Measurements from ENCODE around the gene OR51A7.
A peak's percentile ranks its signal among the peaks of the same experiment; 100 is the strongest.
"Not testable (repeated sequence)": the region's sequence is repeated elsewhere in the genome, so short reads cannot be mapped to it uniquely, and the experiment has no call there.

OR51A7 gene

GRCh38 chr11:4903484-4903883 is at the start of gene OR51A7:
OR51A7 (plus strand) TSS chr11:4903783; CDS start chr11:4907370, 3,587 bp downstream.
- Histone ChIP-seq H3K27ac (ENCODE audit: low read length) (no peak within 1 kb of the TSS), H3K9me3 (ENCODE audit: control insufficient read depth, insufficient read depth, low read length) (no peaks in the 10 kb centered on the region), H3K27me3 (ENCODE audit: control insufficient read depth, insufficient read depth, low read length) (no peaks in the 10 kb centered on the region), H3K4me1 (ENCODE audit: control insufficient read depth, insufficient read depth, low read length) (no peaks in the 10 kb centered on the region), H3K4me3 (ENCODE audit: low read length) (no peak within 1 kb of the TSS), H3K36me3 (ENCODE audit: control insufficient read depth, insufficient read depth, low read length) (no peaks in the 10 kb centered on the region)
- no peak for DNase-seq (ENCODE audit: low read depth, low spot score)

GRCh38 chr11:4854286-4854685 is 49.3 kb upstream of the OR51A7 start:
- no CpG with 5 or more reads among the region's 7 CpGs for WGBS (ENCODE audit: insufficient coverage, insufficient read length)
- DNase-seq (ENCODE audit: low read depth, low spot score); H3K4me3 ChIP-seq (ENCODE audit: low read length); H3K27me3 ChIP-seq (ENCODE audit: control insufficient read depth, insufficient read depth, low read length); H3K36me3 ChIP-seq (ENCODE audit: control insufficient read depth, insufficient read depth, low read length); H3K4me1 ChIP-seq (ENCODE audit: control insufficient read depth, insufficient read depth, low read length); H3K27ac ChIP-seq (ENCODE audit: low read length); H3K9me3 ChIP-seq (ENCODE audit: control insufficient read depth, insufficient read depth, low read length): not testable (repeated sequence)

- Histone ChIP-seq H3K27me3 (ENCODE audit: control insufficient read depth, insufficient read depth, low read length) (no peaks in the 10 kb centered on the region), H3K36me3 (ENCODE audit: control insufficient read depth, insufficient read depth, low read length) (no peaks in the 10 kb centered on the region), H3K4me1 (ENCODE audit: control insufficient read depth, insufficient read depth, low read length) (no peaks in the 10 kb centered on the region; the same call in 1 of the 2 replicates), H3K9me3 (ENCODE audit: control insufficient read depth, insufficient read depth, low read length) (no peaks in the 10 kb centered on the region), H3K4me3 (ENCODE audit: low read length) (no peak overlapping the region), H3K27ac (ENCODE audit: low read length) (no peak overlapping the region)
- DNase-seq (ENCODE audit: low read depth, low spot score): peak; percentile 31
Observed at GRCh38 chr11:4862447-4863236, 40.9 kb upstream of the OR51A7 start.

- DNase-seq (ENCODE audit: low read depth, low spot score): no peak
- Histone ChIP-seq H3K9me3 (ENCODE audit: control insufficient read depth, insufficient read depth, low read length) (no peaks in the 10 kb centered on the region), H3K27me3 (ENCODE audit: control insufficient read depth, insufficient read depth, low read length) (no peaks in the 10 kb centered on the region), H3K4me3 (ENCODE audit: low read length) (no peak overlapping the region), H3K27ac (ENCODE audit: low read length) (no peak overlapping the region), H3K36me3 (ENCODE audit: control insufficient read depth, insufficient read depth, low read length) (no peaks in the 10 kb centered on the region), H3K4me1 (ENCODE audit: control insufficient read depth, insufficient read depth, low read length) (no peaks in the 10 kb centered on the region; the same call in 1 of the 2 replicates)
- no CpG with 5 or more reads among the region's 4 CpGs for WGBS (ENCODE audit: insufficient coverage, insufficient read length)
Observed at GRCh38 chr11:4863876-4864275, 39.7 kb upstream of the OR51A7 start.

- no peak for DNase-seq (ENCODE audit: low read depth, low spot score)
- no peaks in the 10 kb centered on the region for H3K27me3 ChIP-seq (ENCODE audit: control insufficient read depth, insufficient read depth, low read length)
- WGBS (ENCODE audit: insufficient coverage, insufficient read length): no CpG with 5 or more reads among the region's 1 CpG
Observed at GRCh38 chr11:4865855-4866254, 37.7 kb upstream of the OR51A7 start.

GRCh38 chr11:4881188-4881587 is 22.4 kb upstream of the OR51A7 start:
- H3K27ac ChIP-seq (ENCODE audit: low read length): no peak overlapping the region
- no peaks in the 10 kb centered on the region for H3K4me1 ChIP-seq (ENCODE audit: control insufficient read depth, insufficient read depth, low read length)
- WGBS (ENCODE audit: insufficient coverage, insufficient read length): no CpG with 5 or more reads among the region's 4 CpGs
- no peaks in the 10 kb centered on the region for H3K36me3 ChIP-seq (ENCODE audit: control insufficient read depth, insufficient read depth, low read length)
- no peaks in the 10 kb centered on the region for H3K27me3 ChIP-seq (ENCODE audit: control insufficient read depth, insufficient read depth, low read length)
- H3K4me3 ChIP-seq (ENCODE audit: low read length): no peak overlapping the region
- no peaks in the 10 kb centered on the region for H3K9me3 ChIP-seq (ENCODE audit: control insufficient read depth, insufficient read depth, low read length)
- DNase-seq (ENCODE audit: low read depth, low spot score): no peak

More at GRCh38 chr11:4865855-4866254, 37.7 kb upstream of the OR51A7 start:
- Histone ChIP-seq H3K4me3 (ENCODE audit: low read length) (no peak overlapping the region), H3K36me3 (ENCODE audit: control insufficient read depth, insufficient read depth, low read length) (no peaks in the 10 kb centered on the region), H3K4me1 (ENCODE audit: control insufficient read depth, insufficient read depth, low read length) (no peaks in the 10 kb centered on the region; the same call in 1 of the 2 replicates), H3K27ac (ENCODE audit: low read length) (no peak overlapping the region), H3K9me3 (ENCODE audit: control insufficient read depth, insufficient read depth, low read length) (no peaks in the 10 kb centered on the region)

GRCh38 chr11:4881860-4882500 is 21.6 kb upstream of the OR51A7 start, which contains the start of gene OR51T1:
OR51T1 (plus strand) TSS chr11:4881900; CDS start chr11:4881900, 0 bp downstream.
- no CpG with 5 or more reads among the region's 8 CpGs for WGBS (ENCODE audit: insufficient coverage, insufficient read length)
- DNase-seq (ENCODE audit: low read depth, low spot score): no peak
- H3K36me3 ChIP-seq (ENCODE audit: control insufficient read depth, insufficient read depth, low read length): no peaks in the 10 kb centered on the region
- no peaks in the 10 kb centered on the region for H3K4me1 ChIP-seq (ENCODE audit: control insufficient read depth, insufficient read depth, low read length)
- no peak within 1 kb of the TSS for H3K4me3 ChIP-seq (ENCODE audit: low read length)
- H3K27me3 ChIP-seq (ENCODE audit: control insufficient read depth, insufficient read depth, low read length): no peaks in the 10 kb centered on the region
- H3K27ac ChIP-seq (ENCODE audit: low read length): no peak within 1 kb of the TSS
- no peaks in the 10 kb centered on the region for H3K9me3 ChIP-seq (ENCODE audit: control insufficient read depth, insufficient read depth, low read length)

- Histone ChIP-seq H3K36me3 (ENCODE audit: control insufficient read depth, insufficient read depth, low read length) (no peaks in the 10 kb centered on the region), H3K9me3 (ENCODE audit: control insufficient read depth, insufficient read depth, low read length) (no peaks in the 10 kb centered on the region), H3K27ac (ENCODE audit: low read length) (no peak overlapping the region), H3K4me3 (ENCODE audit: low read length) (no peak overlapping the region), H3K4me1 (ENCODE audit: control insufficient read depth, insufficient read depth, low read length) (no peaks in the 10 kb centered on the region), H3K27me3 (ENCODE audit: control insufficient read depth, insufficient read depth, low read length) (no peaks in the 10 kb centered on the region)
- no CpG with 5 or more reads among the region's 5 CpGs for WGBS (ENCODE audit: insufficient coverage, insufficient read length)
- no peak for DNase-seq (ENCODE audit: low read depth, low spot score)
Observed at GRCh38 chr11:4882543-4882942, 21.0 kb upstream of the OR51A7 start.

GRCh38 chr11:4884361-4884760 is 19.2 kb upstream of the OR51A7 start:
- Histone ChIP-seq H3K27ac (ENCODE audit: low read length) (no peak overlapping the region), H3K36me3 (ENCODE audit: control insufficient read depth, insufficient read depth, low read length) (no peaks in the 10 kb centered on the region), H3K9me3 (ENCODE audit: control insufficient read depth, insufficient read depth, low read length) (no peaks in the 10 kb centered on the region), H3K4me1 (ENCODE audit: control insufficient read depth, insufficient read depth, low read length) (no peaks in the 10 kb centered on the region), H3K27me3 (ENCODE audit: control insufficient read depth, insufficient read depth, low read length) (no peaks in the 10 kb centered on the region), H3K4me3 (ENCODE audit: low read length) (no peak overlapping the region)
- DNase-seq (ENCODE audit: low read depth, low spot score): no peak
- no CpG with 5 or more reads among the region's 3 CpGs for WGBS (ENCODE audit: insufficient coverage, insufficient read length)

GRCh38 chr11:4886186-4886585 is 17.4 kb upstream of the OR51A7 start:
- DNase-seq (ENCODE audit: low read depth, low spot score): no peak
- H3K9me3 ChIP-seq (ENCODE audit: control insufficient read depth, insufficient read depth, low read length): no peaks in the 10 kb centered on the region
- H3K27ac ChIP-seq (ENCODE audit: low read length): no peak overlapping the region
- no peak overlapping the region for H3K4me3 ChIP-seq (ENCODE audit: low read length)
- WGBS (ENCODE audit: insufficient coverage, insufficient read length): no CpG with 5 or more reads among the region's 3 CpGs
- no peaks in the 10 kb centered on the region for H3K36me3 ChIP-seq (ENCODE audit: control insufficient read depth, insufficient read depth, low read length)
- no peaks in the 10 kb centered on the region for H3K4me1 ChIP-seq (ENCODE audit: control insufficient read depth, insufficient read depth, low read length)
- H3K27me3 ChIP-seq (ENCODE audit: control insufficient read depth, insufficient read depth, low read length): no peaks in the 10 kb centered on the region
